NB4 (cell line): ENCODE data around the gene KAT8.

ENCODE experiments used
- POLR2A ChIP-seq: IDR thresholded peaks from 2 replicates; pipeline ENCODE4 v1.6.1; 2011; ENCODE audit warnings: mild to moderate bottlenecking; ENCODE audit not compliant: insufficient read length; ENCODE audit errors: extremely low read depth
- TF ChIP-seq, protein P1 (sequence below): IDR thresholded peaks from one replicate; pipeline ENCODE4 v1.5.1; 2012; ENCODE audit warnings: low read depth, low read length
- TF ChIP-seq, protein P2 (sequence below): IDR thresholded peaks from 2 replicates; pipeline ENCODE4 v1.6.1; 2011; ENCODE audit warnings: low read depth, low read length

DNA sequence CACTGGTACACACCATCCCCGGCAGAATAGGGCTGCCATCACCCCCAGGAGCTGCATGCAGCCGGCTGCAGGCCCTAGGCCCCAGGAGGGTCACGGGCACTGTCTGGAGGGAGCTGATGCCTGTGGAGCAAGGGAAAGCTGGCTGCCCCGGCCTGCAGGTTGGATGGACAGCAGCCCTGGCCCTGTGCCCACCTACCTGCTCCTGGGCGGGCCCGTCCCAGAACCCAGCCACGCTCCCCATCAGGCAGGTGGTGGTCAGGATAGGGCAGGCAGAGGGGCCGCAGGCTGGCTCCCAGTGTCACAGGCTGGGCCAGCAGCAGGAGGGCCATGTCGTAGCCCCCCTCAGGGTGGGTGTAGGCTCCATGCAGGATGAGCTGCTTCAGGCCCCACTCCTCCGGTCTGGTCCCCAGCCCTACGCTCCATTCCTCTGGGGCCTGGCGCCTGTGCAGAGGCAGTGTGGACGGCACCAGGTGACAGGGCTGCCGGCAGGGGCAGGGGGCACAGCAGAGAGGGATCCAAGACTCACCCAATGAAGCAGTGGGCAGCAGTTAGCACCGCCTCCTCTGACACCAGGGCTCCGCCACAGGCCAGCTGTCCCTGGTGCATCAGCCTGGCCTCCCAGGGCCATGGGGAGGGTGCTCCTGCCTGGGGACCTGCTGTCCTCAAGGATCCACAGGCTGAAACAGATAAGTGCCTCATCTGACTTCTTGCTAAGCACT lies 32.7 kb upstream of the KAT8 start:
- TF ChIP-seq, protein P1, sequence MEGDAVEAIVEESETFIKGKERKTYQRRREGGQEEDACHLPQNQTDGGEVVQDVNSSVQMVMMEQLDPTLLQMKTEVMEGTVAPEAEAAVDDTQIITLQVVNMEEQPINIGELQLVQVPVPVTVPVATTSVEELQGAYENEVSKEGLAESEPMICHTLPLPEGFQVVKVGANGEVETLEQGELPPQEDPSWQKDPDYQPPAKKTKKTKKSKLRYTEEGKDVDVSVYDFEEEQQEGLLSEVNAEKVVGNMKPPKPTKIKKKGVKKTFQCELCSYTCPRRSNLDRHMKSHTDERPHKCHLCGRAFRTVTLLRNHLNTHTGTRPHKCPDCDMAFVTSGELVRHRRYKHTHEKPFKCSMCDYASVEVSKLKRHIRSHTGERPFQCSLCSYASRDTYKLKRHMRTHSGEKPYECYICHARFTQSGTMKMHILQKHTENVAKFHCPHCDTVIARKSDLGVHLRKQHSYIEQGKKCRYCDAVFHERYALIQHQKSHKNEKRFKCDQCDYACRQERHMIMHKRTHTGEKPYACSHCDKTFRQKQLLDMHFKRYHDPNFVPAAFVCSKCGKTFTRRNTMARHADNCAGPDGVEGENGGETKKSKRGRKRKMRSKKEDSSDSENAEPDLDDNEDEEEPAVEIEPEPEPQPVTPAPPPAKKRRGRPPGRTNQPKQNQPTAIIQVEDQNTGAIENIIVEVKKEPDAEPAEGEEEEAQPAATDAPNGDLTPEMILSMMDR, result no peak
- TF ChIP-seq POLR2A, result no peak
- TF ChIP-seq, protein P2, sequence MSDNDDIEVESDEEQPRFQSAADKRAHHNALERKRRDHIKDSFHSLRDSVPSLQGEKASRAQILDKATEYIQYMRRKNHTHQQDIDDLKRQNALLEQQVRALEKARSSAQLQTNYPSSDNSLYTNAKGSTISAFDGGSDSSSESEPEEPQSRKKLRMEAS, result no peak
